HepG2 (cell line): ENCODE measurements around the gene ATG2A. TPM values are rescaled to one million over a fixed set of nuclear protein-coding genes. Genes with fewer than 3 reads are reported as not detected.

Experiments used
- GATA4 ChIP-seq: sonication (generic); IDR thresholded peaks from 2 replicates; pipeline ENCODE4 v1.6.1; 2016; ENCODE audit warnings: antibody characterized with exemption, low read depth, borderline replicate concordance
- PHB2 ChIP-seq: fragments of 450-650 bp; IDR thresholded peaks from 2 replicates; pipeline ENCODE4 v1.6.1; 2018; ENCODE audit not compliant: partially characterized antibody
- POLR2AphosphoS2 ChIP-seq: IDR thresholded peaks from 2 replicates; pipeline ENCODE4 v1.6.1; 2011; ENCODE audit warnings: low read depth, low read length, improper control_type of control experiment
- RNF2 ChIP-seq: fragments of 450-650 bp; conservative IDR thresholded peaks from 2 replicates; pipeline ENCODE4 v1.6.1; 2016; ENCODE audit warnings: low read depth
- SYNCRIP ChIP-seq: fragments of 200-400 bp; formaldehyde crosslinking; IDR thresholded peaks from 2 replicates; pipeline ENCODE4 v1.6.1; 2018; ENCODE audit warnings: mild to moderate bottlenecking, low read depth, low read length; ENCODE audit not compliant: insufficient read depth
- ZNF788 ChIP-seq: sonication (generic); formaldehyde crosslinking; IDR thresholded peaks from 2 replicates; pipeline ENCODE4 v1.5.0; 2020; ENCODE audit warnings: mild to moderate bottlenecking, missing genetic modification reagents, borderline replicate concordance
- polyA plus RNA-seq, 8 experiments: library from polyadenylated mRNA; depleted of rRNA in 3 of 8; stranded (reverse) in 7 of 8; unstranded in 1 of 8; fragments of >200 nt; fragmentation: Illumina TruSeq in 4 of 8; extraction: Trizol in 4 of 8; gene quantifications; 2 replicates each; pipeline versions ENCODE4 v1.2.1 to v1.2.3, GENCODE V29; 2011 to 2016; ENCODE audit warnings: low read depth in 4 of 8, missing spikeins in 1 of 8, mixed read lengths in 1 of 8; ENCODE audit not compliant: insufficient read depth in 1 of 8
- total RNA-seq, 5 experiments: library from RNA; depleted of rRNA; stranded (reverse); fragments of >200 nt; fragmentation: Illumina TruSeq; extraction: Trizol; gene quantifications; 2 replicates each; pipeline ENCODE4 v1.2.3, GENCODE V29; 2016; ENCODE audit warnings: low read depth in 1 of 5
- TF ChIP-seq, protein P1 (sequence below): sonication (generic); formaldehyde crosslinking; IDR thresholded peaks from 2 replicates; pipeline ENCODE4 v1.4.0; 2020; ENCODE audit warnings: mild to moderate bottlenecking, missing genetic modification reagents
- TF ChIP-seq, protein P2 (sequence below): sonication (generic); formaldehyde crosslinking; IDR thresholded peaks from 2 replicates; pipeline ENCODE4 v1.4.0; 2020; ENCODE audit warnings: low read depth, mild to moderate bottlenecking, missing genetic modification reagents
- TF ChIP-seq, protein P3 (sequence below): sonication (generic); formaldehyde crosslinking; IDR thresholded peaks from 2 replicates; pipeline ENCODE4 v1.4.0; 2020; ENCODE audit warnings: missing genetic modification reagents
- TF ChIP-seq, protein P4 (sequence below): sonication (generic); formaldehyde crosslinking; conservative IDR thresholded peaks from 2 replicates; pipeline ENCODE4 v1.4.0; 2020; ENCODE audit warnings: missing genetic modification reagents
- TF ChIP-seq, protein P5 (sequence below): sonication (generic); formaldehyde crosslinking; IDR thresholded peaks from 2 replicates; pipeline ENCODE4 v1.8.1; 2023; ENCODE audit warnings: missing genetic modification reagents, mild to moderate bottlenecking, borderline replicate concordance
- TF ChIP-seq, protein P6 (sequence below): sonication (generic); formaldehyde crosslinking; IDR thresholded peaks from 2 replicates; pipeline ENCODE4 v1.4.0; 2020; ENCODE audit warnings: missing genetic modification reagents

ATG2A gene
- total and polyA plus RNA-seq, 2 of the 13 experiments (the other 11 are each of a cell fraction or from before 2014, with no cell fraction given): 6.7 to 8.0 TPM

DNA sequence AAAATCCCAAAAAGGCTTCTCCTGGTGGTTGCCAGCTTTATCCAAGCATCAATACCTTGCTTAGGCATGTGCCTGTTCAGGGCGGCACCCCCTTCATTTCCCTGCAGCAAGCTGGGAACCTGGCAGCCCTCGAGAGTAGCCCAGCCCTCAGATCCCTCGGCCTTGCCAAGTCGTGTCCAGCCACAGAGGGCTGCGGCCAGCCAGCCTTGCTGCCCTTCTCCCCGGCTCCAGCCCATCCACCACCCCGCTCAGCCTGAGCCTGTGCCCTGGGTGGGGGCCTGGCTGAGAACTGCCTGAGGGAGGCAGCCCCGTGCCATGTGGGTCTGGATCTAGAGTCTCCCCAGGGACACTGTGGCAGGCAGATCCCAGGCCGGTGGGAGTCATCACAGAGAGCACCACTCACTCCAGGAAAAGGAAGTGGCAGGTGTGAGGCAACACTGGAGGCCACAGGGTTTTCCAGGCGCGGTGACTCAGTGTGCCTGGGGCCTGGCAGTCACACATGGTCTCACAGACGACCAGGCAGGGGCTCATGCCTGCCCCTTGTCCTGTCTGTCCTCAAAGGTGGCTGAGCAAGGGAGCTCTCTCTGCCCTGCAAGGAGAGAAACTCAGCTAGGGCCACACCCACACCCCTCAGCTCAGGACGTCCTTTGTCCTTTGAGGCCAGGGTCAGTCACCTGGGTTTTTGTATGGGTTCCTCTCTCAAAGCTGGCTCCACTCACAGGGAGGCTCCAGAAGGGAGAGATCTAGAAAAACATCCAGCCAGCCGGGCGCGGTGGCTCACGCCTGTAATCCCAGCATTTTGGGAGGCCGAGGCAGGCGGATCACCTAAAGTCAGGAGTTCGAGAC lies 60.4 kb downstream of the ATG2A start (continued):
- TF ChIP-seq, protein P1, sequence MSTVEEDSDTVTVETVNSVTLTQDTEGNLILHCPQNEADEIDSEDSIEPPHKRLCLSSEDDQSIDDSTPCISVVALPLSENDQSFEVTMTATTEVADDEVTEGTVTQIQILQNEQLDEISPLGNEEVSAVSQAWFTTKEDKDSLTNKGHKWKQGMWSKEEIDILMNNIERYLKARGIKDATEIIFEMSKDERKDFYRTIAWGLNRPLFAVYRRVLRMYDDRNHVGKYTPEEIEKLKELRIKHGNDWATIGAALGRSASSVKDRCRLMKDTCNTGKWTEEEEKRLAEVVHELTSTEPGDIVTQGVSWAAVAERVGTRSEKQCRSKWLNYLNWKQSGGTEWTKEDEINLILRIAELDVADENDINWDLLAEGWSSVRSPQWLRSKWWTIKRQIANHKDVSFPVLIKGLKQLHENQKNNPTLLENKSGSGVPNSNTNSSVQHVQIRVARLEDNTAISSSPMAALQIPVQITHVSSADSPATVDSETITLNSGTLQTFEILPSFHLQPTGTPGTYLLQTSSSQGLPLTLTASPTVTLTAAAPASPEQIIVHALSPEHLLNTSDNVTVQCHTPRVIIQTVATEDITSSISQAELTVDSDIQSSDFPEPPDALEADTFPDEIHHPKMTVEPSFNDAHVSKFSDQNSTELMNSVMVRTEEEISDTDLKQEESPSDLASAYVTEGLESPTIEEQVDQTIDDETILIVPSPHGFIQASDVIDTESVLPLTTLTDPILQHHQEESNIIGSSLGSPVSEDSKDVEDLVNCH (CRISPR knock-in tag): no peak
- TF ChIP-seq, protein P2, sequence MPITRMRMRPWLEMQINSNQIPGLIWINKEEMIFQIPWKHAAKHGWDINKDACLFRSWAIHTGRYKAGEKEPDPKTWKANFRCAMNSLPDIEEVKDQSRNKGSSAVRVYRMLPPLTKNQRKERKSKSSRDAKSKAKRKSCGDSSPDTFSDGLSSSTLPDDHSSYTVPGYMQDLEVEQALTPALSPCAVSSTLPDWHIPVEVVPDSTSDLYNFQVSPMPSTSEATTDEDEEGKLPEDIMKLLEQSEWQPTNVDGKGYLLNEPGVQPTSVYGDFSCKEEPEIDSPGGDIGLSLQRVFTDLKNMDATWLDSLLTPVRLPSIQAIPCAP (CRISPR knock-in tag): no peak
- TF ChIP-seq, protein P3, sequence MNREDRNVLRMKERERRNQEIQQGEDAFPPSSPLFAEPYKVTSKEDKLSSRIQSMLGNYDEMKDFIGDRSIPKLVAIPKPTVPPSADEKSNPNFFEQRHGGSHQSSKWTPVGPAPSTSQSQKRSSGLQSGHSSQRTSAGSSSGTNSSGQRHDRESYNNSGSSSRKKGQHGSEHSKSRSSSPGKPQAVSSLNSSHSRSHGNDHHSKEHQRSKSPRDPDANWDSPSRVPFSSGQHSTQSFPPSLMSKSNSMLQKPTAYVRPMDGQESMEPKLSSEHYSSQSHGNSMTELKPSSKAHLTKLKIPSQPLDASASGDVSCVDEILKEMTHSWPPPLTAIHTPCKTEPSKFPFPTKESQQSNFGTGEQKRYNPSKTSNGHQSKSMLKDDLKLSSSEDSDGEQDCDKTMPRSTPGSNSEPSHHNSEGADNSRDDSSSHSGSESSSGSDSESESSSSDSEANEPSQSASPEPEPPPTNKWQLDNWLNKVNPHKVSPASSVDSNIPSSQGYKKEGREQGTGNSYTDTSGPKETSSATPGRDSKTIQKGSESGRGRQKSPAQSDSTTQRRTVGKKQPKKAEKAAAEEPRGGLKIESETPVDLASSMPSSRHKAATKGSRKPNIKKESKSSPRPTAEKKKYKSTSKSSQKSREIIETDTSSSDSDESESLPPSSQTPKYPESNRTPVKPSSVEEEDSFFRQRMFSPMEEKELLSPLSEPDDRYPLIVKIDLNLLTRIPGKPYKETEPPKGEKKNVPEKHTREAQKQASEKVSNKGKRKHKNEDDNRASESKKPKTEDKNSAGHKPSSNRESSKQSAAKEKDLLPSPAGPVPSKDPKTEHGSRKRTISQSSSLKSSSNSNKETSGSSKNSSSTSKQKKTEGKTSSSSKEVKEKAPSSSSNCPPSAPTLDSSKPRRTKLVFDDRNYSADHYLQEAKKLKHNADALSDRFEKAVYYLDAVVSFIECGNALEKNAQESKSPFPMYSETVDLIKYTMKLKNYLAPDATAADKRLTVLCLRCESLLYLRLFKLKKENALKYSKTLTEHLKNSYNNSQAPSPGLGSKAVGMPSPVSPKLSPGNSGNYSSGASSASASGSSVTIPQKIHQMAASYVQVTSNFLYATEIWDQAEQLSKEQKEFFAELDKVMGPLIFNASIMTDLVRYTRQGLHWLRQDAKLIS: no peak
- TF ChIP-seq ZNF788 (no peak), RNF2 (no peak), POLR2AphosphoS2 (no peak), PHB2 (no peak), GATA4 (no peak), SYNCRIP (no peak)
- TF ChIP-seq, protein P4, sequence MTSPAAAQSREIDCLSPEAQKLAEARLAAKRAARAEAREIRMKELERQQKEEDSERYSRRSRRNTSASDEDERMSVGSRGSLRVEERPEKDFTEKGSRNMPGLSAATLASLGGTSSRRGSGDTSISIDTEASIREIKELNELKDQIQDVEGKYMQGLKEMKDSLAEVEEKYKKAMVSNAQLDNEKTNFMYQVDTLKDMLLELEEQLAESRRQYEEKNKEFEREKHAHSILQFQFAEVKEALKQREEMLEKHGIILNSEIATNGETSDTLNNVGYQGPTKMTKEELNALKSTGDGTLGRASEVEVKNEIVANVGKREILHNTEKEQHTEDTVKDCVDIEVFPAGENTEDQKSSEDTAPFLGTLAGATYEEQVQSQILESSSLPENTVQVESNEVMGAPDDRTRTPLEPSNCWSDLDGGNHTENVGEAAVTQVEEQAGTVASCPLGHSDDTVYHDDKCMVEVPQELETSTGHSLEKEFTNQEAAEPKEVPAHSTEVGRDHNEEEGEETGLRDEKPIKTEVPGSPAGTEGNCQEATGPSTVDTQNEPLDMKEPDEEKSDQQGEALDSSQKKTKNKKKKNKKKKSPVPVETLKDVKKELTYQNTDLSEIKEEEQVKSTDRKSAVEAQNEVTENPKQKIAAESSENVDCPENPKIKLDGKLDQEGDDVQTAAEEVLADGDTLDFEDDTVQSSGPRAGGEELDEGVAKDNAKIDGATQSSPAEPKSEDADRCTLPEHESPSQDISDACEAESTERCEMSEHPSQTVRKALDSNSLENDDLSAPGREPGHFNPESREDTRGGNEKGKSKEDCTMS: no peak
- TF ChIP-seq, protein P5, sequence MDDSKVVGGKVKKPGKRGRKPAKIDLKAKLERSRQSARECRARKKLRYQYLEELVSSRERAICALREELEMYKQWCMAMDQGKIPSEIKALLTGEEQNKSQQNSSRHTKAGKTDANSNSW: no peak
- TF ChIP-seq, protein P6, sequence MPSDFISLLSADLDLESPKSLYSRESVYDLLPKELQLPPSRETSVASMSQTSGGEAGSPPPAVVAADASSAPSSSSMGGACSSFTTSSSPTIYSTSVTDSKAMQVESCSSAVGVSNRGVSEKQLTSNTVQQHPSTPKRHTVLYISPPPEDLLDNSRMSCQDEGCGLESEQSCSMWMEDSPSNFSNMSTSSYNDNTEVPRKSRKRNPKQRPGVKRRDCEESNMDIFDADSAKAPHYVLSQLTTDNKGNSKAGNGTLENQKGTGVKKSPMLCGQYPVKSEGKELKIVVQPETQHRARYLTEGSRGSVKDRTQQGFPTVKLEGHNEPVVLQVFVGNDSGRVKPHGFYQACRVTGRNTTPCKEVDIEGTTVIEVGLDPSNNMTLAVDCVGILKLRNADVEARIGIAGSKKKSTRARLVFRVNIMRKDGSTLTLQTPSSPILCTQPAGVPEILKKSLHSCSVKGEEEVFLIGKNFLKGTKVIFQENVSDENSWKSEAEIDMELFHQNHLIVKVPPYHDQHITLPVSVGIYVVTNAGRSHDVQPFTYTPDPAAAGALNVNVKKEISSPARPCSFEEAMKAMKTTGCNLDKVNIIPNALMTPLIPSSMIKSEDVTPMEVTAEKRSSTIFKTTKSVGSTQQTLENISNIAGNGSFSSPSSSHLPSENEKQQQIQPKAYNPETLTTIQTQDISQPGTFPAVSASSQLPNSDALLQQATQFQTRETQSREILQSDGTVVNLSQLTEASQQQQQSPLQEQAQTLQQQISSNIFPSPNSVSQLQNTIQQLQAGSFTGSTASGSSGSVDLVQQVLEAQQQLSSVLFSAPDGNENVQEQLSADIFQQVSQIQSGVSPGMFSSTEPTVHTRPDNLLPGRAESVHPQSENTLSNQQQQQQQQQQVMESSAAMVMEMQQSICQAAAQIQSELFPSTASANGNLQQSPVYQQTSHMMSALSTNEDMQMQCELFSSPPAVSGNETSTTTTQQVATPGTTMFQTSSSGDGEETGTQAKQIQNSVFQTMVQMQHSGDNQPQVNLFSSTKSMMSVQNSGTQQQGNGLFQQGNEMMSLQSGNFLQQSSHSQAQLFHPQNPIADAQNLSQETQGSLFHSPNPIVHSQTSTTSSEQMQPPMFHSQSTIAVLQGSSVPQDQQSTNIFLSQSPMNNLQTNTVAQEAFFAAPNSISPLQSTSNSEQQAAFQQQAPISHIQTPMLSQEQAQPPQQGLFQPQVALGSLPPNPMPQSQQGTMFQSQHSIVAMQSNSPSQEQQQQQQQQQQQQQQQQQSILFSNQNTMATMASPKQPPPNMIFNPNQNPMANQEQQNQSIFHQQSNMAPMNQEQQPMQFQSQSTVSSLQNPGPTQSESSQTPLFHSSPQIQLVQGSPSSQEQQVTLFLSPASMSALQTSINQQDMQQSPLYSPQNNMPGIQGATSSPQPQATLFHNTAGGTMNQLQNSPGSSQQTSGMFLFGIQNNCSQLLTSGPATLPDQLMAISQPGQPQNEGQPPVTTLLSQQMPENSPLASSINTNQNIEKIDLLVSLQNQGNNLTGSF (CRISPR knock-in tag): no peak
